Body of pancreas (tissue), 4 donors: ENCODE measurements around the gene TLDC2. TPM values are rescaled to one million over a fixed set of nuclear protein-coding genes. Genes with fewer than 3 reads are reported as not detected.

Experiments used
- ATAC-seq: fragments of 150-250 bp; one replicate; pipeline ENCODE4 v1.9.1; 2016
- DNase-seq, 4 donors: peaks; one replicate each; pipeline ENCODE4 v3.0.0-alpha.2; 2019
- H3K27ac ChIP-seq, 4 donors: fragments of 200-600 bp; sonication (generic); 1 replicate in 3 of 4; 2 replicates in 1 of 4; pipeline versions ENCODE4 v1.5.1 to v1.6.1; 2016 to 2019; ENCODE audit warnings: mild to moderate bottlenecking in 1 of 4, mixed read lengths in 1 of 4, moderate library complexity in 1 of 4
- H3K27me3 ChIP-seq, 2 donors: fragments of 200-600 bp; sonication (generic); one replicate each; pipeline ENCODE4 v1.6.0; 2016; ENCODE audit warnings: mild to moderate bottlenecking in 1 of 2
- H3K36me3 ChIP-seq, 2 donors: fragments of 200-600 bp; sonication (generic); replicated peaks in 1 of 2; 2 replicates each; pipeline ENCODE4 v1.5.1; 2016; ENCODE audit warnings: low read depth in 2 of 2; ENCODE audit not compliant: insufficient read depth in 1 of 2
- H3K4me1 ChIP-seq: fragments of 200-600 bp; sonication (generic); one replicate; pipeline ENCODE4 v1.6.0; 2016
- H3K4me3 ChIP-seq, 2 donors: fragments of 200-600 bp; sonication (generic); 1 replicate in 1 of 2; 2 replicates in 1 of 2; pipeline ENCODE4 v1.5.1; 2016 to 2019
- H3K9me3 ChIP-seq, 3 donors: fragments of 200-600 bp; sonication (generic); 1 replicate in 2 of 3; 2 replicates in 1 of 3; pipeline ENCODE4 v1.5.1; 2016
- CTCF ChIP-seq, 7 experiments: fragments of 450-650 bp in 4 of 7; fragments of 200-600 bp in 3 of 7; sonication (generic) in 3 of 7; IDR thresholded peaks; one replicate each; pipeline ENCODE4 v1.5.1; 2016 to 2019; ENCODE audit warnings: antibody characterized with exemption in 7 of 7
- POLR2A ChIP-seq, 3 donors: fragments of 450-650 bp; IDR thresholded peaks; one replicate each; pipeline ENCODE4 v1.6.1; 2016; ENCODE audit warnings: antibody characterized with exemption in 3 of 3, mild to moderate bottlenecking in 2 of 3
- WGBS, 2 donors: methylation state at CpG; one replicate each; pipeline ENCODE4 v1.1.5; 2017; 5-methylcytosine and 5-hydroxymethylcytosine counted together
- intact Hi-C: fragments of 100-400 bp; cut with DNase I; formaldehyde crosslinking; loops from one replicate; pipeline ENCODE4 v1.15.1; 2023
- total RNA-seq, 2 donors: library from RNA; depleted of rRNA; stranded (reverse); fragments of >200 nt; gene quantifications; one replicate each; pipeline ENCODE4 v1.1.0, GENCODE V29; 2016

Gene TLDC2
- total RNA-seq, 2 donors from 2014 or later = not detected

- ATAC-seq (no peak), DNase-seq (no peak)
- Histone ChIP-seq H3K4me1 (no peaks in the 10 kb centered on the region), H3K27me3 (no peaks in the 10 kb centered on the region), H3K27ac (no peak overlapping the region), H3K9me3 (no peaks in the 10 kb centered on the region), H3K4me3 (no peak overlapping the region), H3K36me3 (peaks cover 17 to 31% of the 10 kb centered on the region in 2 donors)
- intact Hi-C loops = no loop called here
- no peak for TF ChIP-seq POLR2A (IDR thresholded peaks at IDR 0.05)
- no peak for TF ChIP-seq CTCF (IDR thresholded peaks at IDR 0.05)
Observed at GRCh38 chr20:36917943-36918342, 42.0 kb downstream of the TLDC2 start.

DNA sequence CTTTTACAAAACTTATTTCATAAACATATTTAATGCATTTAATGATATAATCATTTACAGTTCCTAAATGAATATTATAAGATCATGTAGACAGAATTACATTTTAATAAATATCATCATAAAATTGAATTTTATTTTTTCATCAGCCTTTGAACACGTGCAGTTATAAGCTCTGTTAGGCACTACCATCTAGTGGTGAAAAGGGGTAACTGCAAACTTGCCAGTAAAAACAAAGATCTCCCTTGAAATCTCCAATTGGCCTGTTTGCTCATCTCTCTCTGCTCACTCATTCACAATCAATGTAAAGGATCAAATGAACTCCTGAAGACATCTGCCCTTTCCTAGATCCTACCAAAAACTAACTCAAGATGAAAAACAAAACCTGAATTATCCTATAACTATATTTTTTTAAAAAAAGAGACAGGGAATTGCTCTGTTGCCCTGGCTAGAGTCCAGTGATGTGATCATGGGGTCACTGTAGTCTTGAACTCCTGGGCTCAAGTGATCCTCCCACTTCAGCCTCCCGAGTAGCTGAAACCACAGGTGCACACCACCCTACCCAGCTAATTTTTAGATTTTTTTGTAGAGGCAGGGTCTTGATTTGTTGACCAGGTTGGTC is 43.9 kb downstream of the TLDC2 start:
- peaks cover 6 to 24% of the 10 kb centered on the region in 2 donors for H3K36me3 ChIP-seq
- H3K4me1 ChIP-seq = no peaks in the 10 kb centered on the region
- H3K27me3 ChIP-seq = no peaks in the 10 kb centered on the region
- H3K4me3 ChIP-seq = no peak overlapping the region
- intact Hi-C loops = no loop called here
- no peak for TF ChIP-seq POLR2A (IDR thresholded peaks at IDR 0.05)
- peak; percentile 62 to 93 (median 74) for TF ChIP-seq CTCF (IDR thresholded peaks at IDR 0.05)
- DNase-seq = peak in 1 of 4 donors; percentile 42
- peak; percentile 50 for ATAC-seq
- H3K27ac ChIP-seq = no peak overlapping the region
- WGBS, 2 donors = 5 to 16% methylated on average over 2 of the region's 2 CpGs
- H3K9me3 ChIP-seq = no peaks in the 10 kb centered on the region

DNA sequence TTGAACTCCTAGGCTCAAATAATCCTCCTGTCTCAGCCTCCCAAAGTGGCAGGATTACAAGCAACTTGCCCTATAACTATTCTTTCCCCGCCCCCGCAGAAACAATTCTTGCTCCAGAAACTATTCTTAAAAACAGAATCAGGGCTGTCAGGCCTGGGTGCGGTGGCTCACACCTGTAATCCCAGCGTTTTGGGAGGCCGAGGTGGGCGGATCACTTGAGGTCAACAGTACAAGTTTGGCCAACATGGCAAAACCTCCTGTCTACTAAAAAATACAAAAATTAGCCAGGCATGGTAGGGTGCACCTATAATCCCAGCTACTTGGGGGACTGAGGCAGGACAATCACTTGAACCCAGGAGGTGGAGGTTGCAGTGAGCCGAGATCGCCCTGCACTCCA is 44.4 kb downstream of the TLDC2 start:
- Histone ChIP-seq H3K36me3 (peaks cover under 1 to 20% of the 10 kb centered on the region in 2 donors), H3K27ac (no peak overlapping the region), H3K4me3 (no peak overlapping the region), H3K9me3 (no peaks in the 10 kb centered on the region), H3K27me3 (no peaks in the 10 kb centered on the region), H3K4me1 (no peaks in the 10 kb centered on the region)
- DNase-seq (no peak), ATAC-seq (no peak)
- TF ChIP-seq POLR2A (IDR thresholded peaks at IDR 0.05) (no peak), CTCF (IDR thresholded peaks at IDR 0.05) (no peak)
- intact Hi-C loops = no loop called here
- 82 to 98% methylated on average over 7 to 8 of the region's 8 CpGs for WGBS, 2 donors

GRCh38 chr20:36924167-36925045 is 48.5 kb downstream of the TLDC2 start:
- 79 to 85% methylated on average over 9 of the region's 9 CpGs for WGBS, 2 donors
- no peak for DNase-seq

More at GRCh38 chr20:36924167-36925045, 48.5 kb downstream of the TLDC2 start:
- intact Hi-C loops = no loop called here
- Histone ChIP-seq H3K4me1 (no peaks in the 10 kb centered on the region), H3K27me3 (no peaks in the 10 kb centered on the region), H3K9me3 (no peaks in the 10 kb centered on the region), H3K4me3 (no peak overlapping the region), H3K27ac (no peak overlapping the region), H3K36me3 (peaks cover 5 to 20% of the 10 kb centered on the region in 2 donors)
- no peak for TF ChIP-seq CTCF (IDR thresholded peaks at IDR 0.05)
- no peak for TF ChIP-seq POLR2A (IDR thresholded peaks at IDR 0.05)
- no peak for ATAC-seq
